H1 (cell line): ENCODE data around the gene GRM5. TPM values are rescaled to one million over a fixed set of nuclear protein-coding genes. Genes with fewer than 3 reads are reported as not detected.

Source experiments
- TAF1 ChIP-seq: IDR thresholded peaks from 2 replicates; pipeline ENCODE4 v1.6.1; 2011; ENCODE audit warnings: mild to moderate bottlenecking, low read depth, low read length
- TCF12 ChIP-seq: IDR thresholded peaks from 2 replicates; pipeline ENCODE4 v1.6.1; 2011; ENCODE audit warnings: low read depth, mild to moderate bottlenecking, low read length
- polyA plus RNA-seq, 7 experiments: library from polyadenylated mRNA; depleted of rRNA in 3 of 7; stranded (reverse) in 5 of 7; unstranded in 2 of 7; fragments of >200 nt in 5 of 7; fragments of 200-250 nt in 2 of 7; gene quantifications; 1 replicate in 5 of 7; 2 replicates in 1 of 7; 4 replicates in 1 of 7; pipeline versions ENCODE4 v1.2.1 to v1.2.3, GENCODE V29; 2011 to 2013; ENCODE audit warnings: missing spikeins in 2 of 7, mixed read lengths in 2 of 7
- total RNA-seq: library from RNA; stranded (reverse); fragmentation: NEBNext Ultra II Directional; extraction: Animal tissue kit (Norgen Biotek cat#: 25700); gene quantifications from 2 replicates; pipeline ENCODE4 v1.2.1, GENCODE V29; 2021
- TF ChIP-seq, protein P1 (sequence below): IDR thresholded peaks from 2 replicates; pipeline ENCODE4 v1.6.1; 2011; ENCODE audit warnings: low read length, improper control_type of control experiment

Gene GRM5
- total and polyA plus RNA-seq, 2 of the 8 experiments (the other 6 are each of a cell fraction or from before 2014, with no cell fraction given), result 0.15 to 0.43 TPM

DNA sequence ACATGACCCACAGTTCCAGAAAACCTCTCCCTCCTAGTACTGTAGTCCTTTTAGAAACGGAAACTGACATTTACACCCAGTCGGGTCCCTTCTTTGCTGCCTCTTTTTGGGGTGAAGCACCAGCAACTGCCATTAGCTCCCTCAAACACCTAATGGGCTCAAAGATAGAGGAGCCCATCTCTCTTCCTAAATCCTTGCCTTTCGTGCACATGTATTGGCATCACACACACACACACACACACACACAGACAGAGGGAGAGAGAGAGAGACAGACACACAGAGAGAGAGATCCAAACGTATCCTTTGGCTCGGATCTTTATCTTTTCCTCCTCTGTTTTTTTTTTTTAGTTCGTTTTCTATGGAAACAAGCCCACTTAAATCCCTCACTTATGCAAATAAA, 716 bp downstream of the GRM5 start (continued):
- TF ChIP-seq, protein P1, sequence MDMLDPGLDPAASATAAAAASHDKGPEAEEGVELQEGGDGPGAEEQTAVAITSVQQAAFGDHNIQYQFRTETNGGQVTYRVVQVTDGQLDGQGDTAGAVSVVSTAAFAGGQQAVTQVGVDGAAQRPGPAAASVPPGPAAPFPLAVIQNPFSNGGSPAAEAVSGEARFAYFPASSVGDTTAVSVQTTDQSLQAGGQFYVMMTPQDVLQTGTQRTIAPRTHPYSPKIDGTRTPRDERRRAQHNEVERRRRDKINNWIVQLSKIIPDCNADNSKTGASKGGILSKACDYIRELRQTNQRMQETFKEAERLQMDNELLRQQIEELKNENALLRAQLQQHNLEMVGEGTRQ, result no peak
- no peak for TF ChIP-seq TAF1
- TF ChIP-seq TCF12, result no peak
